Trophoblast cell (in vitro differentiated cells and primary cell): Measurements from ENCODE around the gene EEFSEC.

ENCODE experiments used
- DNase-seq, 2 donors: peaks; one replicate each; pipeline ENCODE4 v3.0.0-alpha.2; 2016
- H2AFZ ChIP-seq: 2 replicates; pipeline ENCODE4 v1.6.1; 2013; ENCODE audit warnings: low read length, moderate library complexity, mild to moderate bottlenecking; ENCODE audit not compliant: insufficient read depth, poor library complexity
- H2AK5ac ChIP-seq: 2 replicates; pipeline ENCODE4 v1.6.1; 2013; ENCODE audit warnings: mild to moderate bottlenecking, low read length
- H2BK120ac ChIP-seq: 2 replicates; pipeline ENCODE4 v1.6.1; 2013; ENCODE audit warnings: low read length, mild to moderate bottlenecking, moderate library complexity; ENCODE audit not compliant: insufficient read depth, poor library complexity
- H2BK12ac ChIP-seq: 2 replicates; pipeline ENCODE4 v1.6.1; 2013; ENCODE audit warnings: mild to moderate bottlenecking, low read length, moderate library complexity
- H2BK5ac ChIP-seq: 2 replicates; pipeline ENCODE4 v1.6.1; 2013; ENCODE audit warnings: low read length, low read depth, moderate library complexity, mild to moderate bottlenecking; ENCODE audit not compliant: poor library complexity
- H3K14ac ChIP-seq: 2 replicates; pipeline ENCODE4 v1.6.1; 2013; ENCODE audit warnings: mild to moderate bottlenecking, low read length
- H3K18ac ChIP-seq: 2 replicates; pipeline ENCODE4 v1.6.1; 2013; ENCODE audit warnings: mild to moderate bottlenecking, low read length
- H3K23ac ChIP-seq: 2 replicates; pipeline ENCODE4 v1.6.1; 2013; ENCODE audit warnings: low read length
- H3K27ac ChIP-seq: 2 replicates; pipeline ENCODE4 v1.5.1; 2013; ENCODE audit warnings: low read depth, mild to moderate bottlenecking, inconsistent platforms, low read length, moderate library complexity
- H3K27me3 ChIP-seq: 2 replicates; pipeline ENCODE4 v1.6.1; 2013; ENCODE audit warnings: inconsistent platforms, mild to moderate bottlenecking, low read length, moderate library complexity; ENCODE audit not compliant: insufficient read depth
- H3K36me3 ChIP-seq, 2 experiments: 1 replicate in 1 of 2; 2 replicates in 1 of 2; pipeline ENCODE4 v1.6.1; 2013; ENCODE audit warnings: low read length in 2 of 2, mild to moderate bottlenecking in 2 of 2, moderate library complexity in 1 of 2; ENCODE audit not compliant: insufficient read depth in 2 of 2, control insufficient read depth in 1 of 2
- H3K4ac ChIP-seq: 2 replicates; pipeline ENCODE4 v1.6.1; 2013; ENCODE audit warnings: low read depth, mild to moderate bottlenecking, low read length, moderate library complexity
- H3K4me1 ChIP-seq, 2 experiments: 1 replicate in 1 of 2; 2 replicates in 1 of 2; pipeline ENCODE4 v1.6.1; 2013; ENCODE audit warnings: low read length in 2 of 2, mild to moderate bottlenecking in 2 of 2, moderate library complexity in 1 of 2; ENCODE audit not compliant: insufficient read depth in 2 of 2, control insufficient read depth in 1 of 2
- H3K4me2 ChIP-seq: 2 replicates; pipeline ENCODE4 v1.6.1; 2013; ENCODE audit warnings: inconsistent platforms, mild to moderate bottlenecking, low read length, moderate library complexity
- H3K4me3 ChIP-seq: 2 replicates; pipeline ENCODE4 v1.5.1; 2013; ENCODE audit warnings: mild to moderate bottlenecking, low read depth, low read length, inconsistent platforms
- H3K79me1 ChIP-seq: one replicate; pipeline ENCODE4 v1.6.1; 2013; ENCODE audit warnings: low read length
- H3K79me2 ChIP-seq: 2 replicates; pipeline ENCODE4 v1.6.1; 2013; ENCODE audit warnings: low read length, mild to moderate bottlenecking; ENCODE audit not compliant: control insufficient read depth, insufficient read depth, poor library complexity
- H3K9ac ChIP-seq: 2 replicates; pipeline ENCODE4 v1.6.1; 2013; ENCODE audit warnings: mild to moderate bottlenecking, low read length
- H3K9me3 ChIP-seq: 2 replicates; pipeline ENCODE4 v1.6.1; 2013; ENCODE audit warnings: low read depth, mild to moderate bottlenecking, control low read depth, inconsistent platforms, low read length; ENCODE audit not compliant: insufficient read depth
- H4K12ac ChIP-seq: 2 replicates; pipeline ENCODE4 v1.6.1; 2013; ENCODE audit warnings: low read depth, mild to moderate bottlenecking, low read length, moderate library complexity
- H4K8ac ChIP-seq: 2 replicates; pipeline ENCODE4 v1.6.1; 2013; ENCODE audit warnings: low read depth, mild to moderate bottlenecking, low read length, moderate library complexity
- H4K91ac ChIP-seq: one replicate; pipeline ENCODE4 v1.6.1; 2013; ENCODE audit warnings: low read depth, mild to moderate bottlenecking, low read length, moderate library complexity
- WGBS: extraction: QIAGEN DNeasy Blood & Tissue Kit; methylation state at CpG from one replicate; pipeline ENCODE4 v1.1.7; 2013; ENCODE audit warnings: missing lambda C conversion rate; ENCODE audit not compliant: insufficient read length, insufficient coverage; ENCODE audit errors: extremely low coverage; 5-methylcytosine and 5-hydroxymethylcytosine counted together

The EEFSEC gene

GRCh38 chr3:128323206-128324081 is 170.2 kb downstream of the EEFSEC start:
- Histone ChIP-seq H3K36me3 (no peaks in the 10 kb centered on the region), H3K79me2 (no peaks in the 10 kb centered on the region), H2BK12ac (no peak overlapping the region), H3K27me3 (no peaks in the 10 kb centered on the region), H3K18ac (no peak overlapping the region), H3K9me3 (peaks cover 3% of the 10 kb centered on the region), H3K27ac (no peak overlapping the region), H2AFZ (no peak overlapping the region), H4K91ac (no peak overlapping the region), H2BK120ac (no peak overlapping the region), H3K4ac (no peak overlapping the region), H3K4me2 (no peak overlapping the region), H4K12ac (no peak overlapping the region), H2BK5ac (no peak overlapping the region), H3K4me1 (peaks cover 6 to 10% of the 10 kb centered on the region in 2 experiments), H3K9ac (no peak overlapping the region), H4K8ac (no peak overlapping the region), H3K14ac (no peak overlapping the region), H2AK5ac (no peak overlapping the region), H3K23ac (no peak overlapping the region), H3K79me1 (peaks cover 5% of the 10 kb centered on the region), H3K4me3 (peak overlapping the region; percentile 32)
- no peak for DNase-seq
- no CpG with 5 or more reads among the region's 17 CpGs for WGBS

GRCh38 chr3:128324911-128325592 is 171.8 kb downstream of the EEFSEC start:
- Histone ChIP-seq H3K79me2 (no peaks in the 10 kb centered on the region), H3K9ac (no peak overlapping the region), H3K79me1 (peaks cover 5% of the 10 kb centered on the region), H2AK5ac (no peak overlapping the region), H4K91ac (no peak overlapping the region), H2AFZ (no peak overlapping the region), H3K23ac (no peak overlapping the region), H3K4ac (no peak overlapping the region), H3K14ac (no peak overlapping the region), H3K9me3 (peaks cover 3% of the 10 kb centered on the region), H3K4me2 (no peak overlapping the region), H2BK5ac (no peak overlapping the region), H3K27me3 (no peaks in the 10 kb centered on the region), H3K27ac (no peak overlapping the region), H3K18ac (no peak overlapping the region), H3K4me3 (no peak overlapping the region), H4K8ac (no peak overlapping the region), H3K36me3 (no peaks in the 10 kb centered on the region), H2BK12ac (no peak overlapping the region), H4K12ac (no peak overlapping the region), H3K4me1 (peaks cover 6 to 10% of the 10 kb centered on the region in 2 experiments), H2BK120ac (no peak overlapping the region)
- DNase-seq, result no peak
- WGBS, result no CpG with 5 or more reads among the region's 8 CpGs

GRCh38 chr3:128326051-128326823 is 173.0 kb downstream of the EEFSEC start:
- no peak for DNase-seq
- no peak overlapping the region for H2AFZ ChIP-seq
- no peak overlapping the region for H2BK5ac ChIP-seq
- H3K4me1 ChIP-seq, result peaks cover 6 to 10% of the 10 kb centered on the region in 2 experiments
- no peaks in the 10 kb centered on the region for H3K36me3 ChIP-seq
- H3K79me2 ChIP-seq, result no peaks in the 10 kb centered on the region
- no peak overlapping the region for H4K91ac ChIP-seq
- no peak overlapping the region for H3K4me2 ChIP-seq
- H2BK12ac ChIP-seq, result no peak overlapping the region
- H3K27me3 ChIP-seq, result no peaks in the 10 kb centered on the region
- H3K14ac ChIP-seq, result no peak overlapping the region
- no peak overlapping the region for H3K18ac ChIP-seq
- H3K27ac ChIP-seq, result no peak overlapping the region
- no peak overlapping the region for H3K23ac ChIP-seq
- no peak overlapping the region for H2AK5ac ChIP-seq
- H3K9ac ChIP-seq, result no peak overlapping the region
- H4K12ac ChIP-seq, result no peak overlapping the region
- peaks cover 3% of the 10 kb centered on the region for H3K9me3 ChIP-seq
- H3K4ac ChIP-seq, result no peak overlapping the region
- no peak overlapping the region for H3K4me3 ChIP-seq
- H3K79me1 ChIP-seq, result peaks cover 5% of the 10 kb centered on the region
- no peak overlapping the region for H4K8ac ChIP-seq
- WGBS, result no CpG with 5 or more reads among the region's 4 CpGs
- H2BK120ac ChIP-seq, result no peak overlapping the region

GRCh38 chr3:128327606-128328031 is 174.3 kb downstream of the EEFSEC start:
- Histone ChIP-seq H3K9ac (no peak overlapping the region), H3K79me2 (no peaks in the 10 kb centered on the region), H3K4me2 (no peak overlapping the region), H3K14ac (no peak overlapping the region), H2AK5ac (no peak overlapping the region), H3K23ac (no peak overlapping the region), H2BK120ac (no peak overlapping the region), H4K8ac (no peak overlapping the region), H3K27me3 (no peaks in the 10 kb centered on the region), H3K4me1 (peaks cover 6 to 10% of the 10 kb centered on the region in 2 experiments), H3K27ac (no peak overlapping the region), H2BK5ac (no peak overlapping the region), H2AFZ (no peak overlapping the region), H3K18ac (no peak overlapping the region), H3K9me3 (peaks cover 3% of the 10 kb centered on the region), H4K12ac (no peak overlapping the region), H3K79me1 (peaks cover under 1% of the 10 kb centered on the region), H2BK12ac (no peak overlapping the region), H3K4ac (no peak overlapping the region), H3K4me3 (no peak overlapping the region), H4K91ac (no peak overlapping the region), H3K36me3 (no peaks in the 10 kb centered on the region)
- DNase-seq, result no peak
- no CpG with 5 or more reads among the region's 6 CpGs for WGBS
